ENCODE results near the gene HOXC9. TPM values are rescaled to one million over a fixed set of nuclear protein-coding genes. Genes with fewer than 3 reads are reported as not detected.

HOXC9 gene
- total and polyA plus RNA-seq, 8 donors, result 0.08 TPM; not detected in 7

GRCh38 chr12:54005531-54005852 lies 5.5 kb downstream of the HOXC9 start:
- 4 to 7% (median 6%) methylated on average over 26 of the region's 26 CpGs for WGBS, 5 donors
- intact Hi-C loops (cut with DNase I; ENCODE audit: low total_unique reads), result loop anchor here (5.0 kb wide), 1 partner anchor 202 kb away; no protein-coding TSS in a partner anchor
- H3K9me3 ChIP-seq, result no peaks in the 10 kb centered on the region
- H3K27me3 ChIP-seq, result peaks cover 48 to 100% (median 99%) of the 10 kb centered on the region in 3 donors
- no peak for TF ChIP-seq EP300 (IDR thresholded peaks at IDR 0.05)
- TF ChIP-seq POLR2AphosphoS5 (IDR thresholded peaks at IDR 0.05), result no peak
- no peak for TF ChIP-seq POLR2A (IDR thresholded peaks at IDR 0.05)
- no peak for TF ChIP-seq CTCF (IDR thresholded peaks at IDR 0.05)
- DNase-seq, result no peak
- no peak overlapping the region for H3K27ac ChIP-seq
- no peak overlapping the region for H3K4me3 ChIP-seq
- H3K36me3 ChIP-seq, result no peaks in the 10 kb centered on the region
- peaks cover 15 to 31% (median 25%) of the 10 kb centered on the region in 4 donors for H3K4me1 ChIP-seq

GRCh38 chr12:54005853-54006558 lies 6.0 kb downstream of the HOXC9 start:
- H3K9me3 ChIP-seq, result no peaks in the 10 kb centered on the region

GRCh38 chr12:54006559-54007220 lies 6.7 kb downstream of the HOXC9 start:
- intact Hi-C loops (cut with DNase I; ENCODE audit: low total_unique reads), result loop anchor here (5.0 kb wide), 1 partner anchor 201 kb away; no protein-coding TSS in a partner anchor
- no peaks in the 10 kb centered on the region for H3K9me3 ChIP-seq
- H3K36me3 ChIP-seq, result no peaks in the 10 kb centered on the region
- H3K4me3 ChIP-seq, result peak overlapping the region; percentile 16 to 44 (median 36)
- TF ChIP-seq POLR2AphosphoS5 (IDR thresholded peaks at IDR 0.05) (no peak), POLR2A (IDR thresholded peaks at IDR 0.05) (no peak), CTCF (IDR thresholded peaks at IDR 0.05) (no peak), EP300 (IDR thresholded peaks at IDR 0.05) (no peak)
- no peak for DNase-seq
- peaks cover 15 to 32% (median 25%) of the 10 kb centered on the region in 4 donors for H3K4me1 ChIP-seq
- WGBS, 5 donors, result 10 to 40% (median 22%) methylated on average over 17 to 22 of the region's 22 CpGs
- H3K27ac ChIP-seq, result no peak overlapping the region
- peaks cover 38 to 100% (median 99%) of the 10 kb centered on the region in 3 donors for H3K27me3 ChIP-seq

More at GRCh38 chr12:54005853-54006558, 6.0 kb downstream of the HOXC9 start:
- 1 to 8% (median 6%) methylated on average over 34 to 39 of the region's 39 CpGs for WGBS, 5 donors
- DNase-seq, result peak; percentile 93 to 95
- Histone ChIP-seq H3K4me1 (peaks cover 15 to 26% (median 22%) of the 10 kb centered on the region in 4 donors), H3K27me3 (peaks cover 43 to 100% (median 99%) of the 10 kb centered on the region in 3 donors), H3K4me3 (peak overlapping the region; percentile 16 to 44 (median 36)), H3K27ac (no peak overlapping the region), H3K36me3 (no peaks in the 10 kb centered on the region)
- TF ChIP-seq POLR2A (IDR thresholded peaks at IDR 0.05) (no peak), POLR2AphosphoS5 (IDR thresholded peaks at IDR 0.05) (peak in 1 of 3 donors; percentile 25), CTCF (IDR thresholded peaks at IDR 0.05) (peak in 5 of 7 experiments; percentile 85 to 96 (median 92)), EP300 (IDR thresholded peaks at IDR 0.05) (no peak)
- intact Hi-C loops (cut with DNase I; ENCODE audit: low total_unique reads), result loop anchor here (5.0 kb wide), 1 partner anchor 201 kb away; no protein-coding TSS in a partner anchor

GRCh38 chr12:54007538-54008259 lies 7.7 kb downstream of the HOXC9 start:
- no peak for DNase-seq
- Histone ChIP-seq H3K9me3 (no peaks in the 10 kb centered on the region), H3K27ac (no peak overlapping the region), H3K4me3 (no peak overlapping the region), H3K4me1 (peaks cover 15 to 32% (median 25%) of the 10 kb centered on the region in 4 donors), H3K27me3 (peaks cover 38 to 100% (median 98%) of the 10 kb centered on the region in 3 donors), H3K36me3 (no peaks in the 10 kb centered on the region)
- 42 to 63% (median 49%) methylated on average over 2 of the region's 2 CpGs for WGBS, 5 donors
- TF ChIP-seq EP300 (IDR thresholded peaks at IDR 0.05) (no peak), POLR2A (IDR thresholded peaks at IDR 0.05) (no peak), CTCF (IDR thresholded peaks at IDR 0.05) (no peak), POLR2AphosphoS5 (IDR thresholded peaks at IDR 0.05) (no peak)
- intact Hi-C loops (cut with DNase I; ENCODE audit: low total_unique reads), result loop anchor here (5.0 kb wide), 1 partner anchor 200 kb away; no protein-coding TSS in a partner anchor

Measured in stomach (tissue), 9 donors.